Colonic mucosa (tissue), 4 donors: ENCODE results near the gene TWIST2. TPM values are rescaled to one million over a fixed set of nuclear protein-coding genes. Genes with fewer than 3 reads are reported as not detected.

Experiments
- DNase-seq: peaks from one replicate; pipeline ENCODE4 v3.0.0-alpha.2; 2020
- H3K27ac ChIP-seq: fragments of 200-600 bp; one replicate; pipeline ENCODE4 v1.8.0; 2021
- H3K27me3 ChIP-seq: fragments of 200-600 bp; one replicate; pipeline ENCODE4 v1.8.0; 2021
- H3K36me3 ChIP-seq: fragments of 200-600 bp; one replicate; pipeline ENCODE4 v1.8.0; 2021
- H3K4me1 ChIP-seq: fragments of 200-600 bp; one replicate; pipeline ENCODE4 v1.8.0; 2021; ENCODE audit warnings: mild to moderate bottlenecking
- H3K4me3 ChIP-seq: fragments of 200-600 bp; one replicate; pipeline ENCODE4 v1.8.0; 2021
- H3K9ac ChIP-seq, 2 donors: one replicate each; pipeline ENCODE4 v1.7.0; 2013; ENCODE audit warnings: control low read depth in 2 of 2, low read depth in 2 of 2, low read length in 2 of 2
- H3K9me3 ChIP-seq: fragments of 200-600 bp; one replicate; pipeline ENCODE4 v1.8.0; 2021
- CTCF ChIP-seq: fragments of 200-600 bp; IDR thresholded peaks from one replicate; pipeline ENCODE4 v1.8.0; 2022; ENCODE audit warnings: antibody characterized with exemption, mild to moderate bottlenecking
- intact Hi-C: fragments of 100-400 bp; cut with DNase I; formaldehyde crosslinking; loops from one replicate; pipeline ENCODE4 v1.14.1; 2022
- total RNA-seq, 2 donors: library from RNA; stranded (reverse); fragmentation: NEBNext Ultra II Directional in 1 of 2; extraction: Animal tissue kit (Norgen Biotek cat#: 25700) in 1 of 2; gene quantifications; one replicate each; pipeline ENCODE4 v1.2.1, GENCODE V29; 2021
- donor health status: healthy.
- donor health status: DM: no; HTN: no; CAD: no.
- donor health status: DM: no; HTN: no; CAD: no.

The TWIST2 gene
- total RNA-seq, 2 donors from 2014 or later, result 0.82 to 2.7 TPM

GRCh38 chr2:238838786-238839327 is 9.0 kb upstream of the TWIST2 start:
- Histone ChIP-seq H3K4me3 (no peak overlapping the region), H3K9ac (no peak overlapping the region), H3K4me1 (no peaks in the 10 kb centered on the region), H3K27me3 (no peaks in the 10 kb centered on the region), H3K27ac (no peak overlapping the region), H3K9me3 (no peaks in the 10 kb centered on the region), H3K36me3 (no peaks in the 10 kb centered on the region)
- DNase-seq, result no peak
- intact Hi-C loops, result no loop called here
- no peak for TF ChIP-seq CTCF

DNA sequence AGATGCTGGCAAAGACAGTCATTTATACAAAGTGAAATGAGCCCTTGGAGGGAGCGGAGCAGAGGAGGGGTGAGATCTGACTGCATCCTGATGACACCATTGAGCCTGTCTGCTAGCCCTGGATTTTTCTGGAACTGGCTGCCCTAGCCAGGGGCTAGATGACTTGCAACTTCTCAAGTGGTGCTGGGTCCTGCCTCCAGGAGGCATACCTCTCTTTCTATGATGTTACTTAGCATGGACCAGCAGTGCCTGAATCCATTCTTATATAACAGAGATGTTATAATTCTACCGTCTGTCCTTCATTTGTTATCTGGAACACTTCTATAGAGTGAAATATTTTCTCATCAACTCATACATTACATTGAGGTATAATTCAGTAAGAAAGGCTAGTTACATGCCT is 8.5 kb upstream of the TWIST2 start:
- no peaks in the 10 kb centered on the region for H3K9me3 ChIP-seq
- no peaks in the 10 kb centered on the region for H3K27me3 ChIP-seq
- no peak overlapping the region for H3K9ac ChIP-seq
- no peak for TF ChIP-seq CTCF
- H3K36me3 ChIP-seq, result no peaks in the 10 kb centered on the region
- H3K4me1 ChIP-seq, result no peaks in the 10 kb centered on the region
- intact Hi-C loops, result no loop called here
- no peak overlapping the region for H3K4me3 ChIP-seq
- DNase-seq, result no peak
- no peak overlapping the region for H3K27ac ChIP-seq

GRCh38 chr2:238841542-238842164 is 6.2 kb upstream of the TWIST2 start:
- Histone ChIP-seq H3K27me3 (peaks cover 4% of the 10 kb centered on the region), H3K9me3 (no peaks in the 10 kb centered on the region), H3K4me1 (no peaks in the 10 kb centered on the region), H3K36me3 (no peaks in the 10 kb centered on the region), H3K9ac (no peak overlapping the region), H3K27ac (no peak overlapping the region), H3K4me3 (no peak overlapping the region)
- intact Hi-C loops, result no loop called here
- no peak for DNase-seq
- TF ChIP-seq CTCF, result no peak

- DNase-seq, result no peak
- intact Hi-C loops, result no loop called here
- TF ChIP-seq CTCF, result no peak
Observed at GRCh38 chr2:238843476-238843875, 4.4 kb upstream of the TWIST2 start.

DNA sequence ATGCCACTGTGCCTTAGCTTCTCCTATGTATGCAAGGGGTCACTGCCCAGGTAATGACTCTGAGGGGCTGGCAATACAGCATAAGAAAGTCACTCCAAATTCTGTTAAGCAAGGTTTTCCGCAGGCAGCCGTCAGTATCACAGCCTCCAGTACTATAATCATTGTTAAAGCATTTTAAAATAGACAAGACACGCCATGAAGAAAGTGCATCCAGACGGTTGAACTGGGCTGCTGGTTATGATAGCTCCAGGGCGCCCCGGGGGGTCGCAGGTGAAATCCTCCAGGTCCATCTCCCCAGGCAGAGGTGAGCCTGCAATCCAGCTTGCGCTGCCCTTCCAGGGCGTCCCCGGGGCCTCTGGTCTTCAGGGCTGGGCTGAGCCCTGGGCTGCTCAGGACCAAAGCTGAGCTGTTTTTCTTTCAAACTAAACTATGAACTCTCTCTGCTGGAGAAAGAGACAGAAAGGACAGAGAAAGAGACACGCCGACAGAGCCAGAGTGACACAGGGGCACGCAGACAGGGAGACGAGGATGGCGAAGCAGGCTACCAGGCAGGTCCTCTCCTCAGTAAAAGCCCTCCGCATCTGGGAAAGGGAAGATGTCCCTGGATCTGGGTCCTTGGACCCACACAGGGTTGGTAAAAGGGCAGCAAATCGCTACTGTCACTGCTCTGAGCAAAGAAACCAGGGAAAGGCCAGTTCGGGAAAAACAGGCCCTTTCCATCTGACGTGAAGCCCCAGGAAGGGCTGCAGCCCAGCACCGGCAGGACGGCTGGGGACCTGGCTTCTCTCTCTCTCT is 2.1 kb upstream of the TWIST2 start:
- Histone ChIP-seq H3K27ac (no peak overlapping the region), H3K9me3 (no peaks in the 10 kb centered on the region), H3K36me3 (no peaks in the 10 kb centered on the region), H3K4me1 (no peaks in the 10 kb centered on the region), H3K4me3 (no peak overlapping the region), H3K27me3 (peaks cover 33% of the 10 kb centered on the region), H3K9ac (no peak overlapping the region)
- intact Hi-C loops, result no loop called here
- DNase-seq, result no peak
- TF ChIP-seq CTCF, result no peak

More at GRCh38 chr2:238843476-238843875, 4.4 kb upstream of the TWIST2 start:
- Histone ChIP-seq H3K9me3 (no peaks in the 10 kb centered on the region), H3K27ac (no peak overlapping the region), H3K4me3 (no peak overlapping the region), H3K36me3 (no peaks in the 10 kb centered on the region), H3K27me3 (peaks cover 19% of the 10 kb centered on the region), H3K4me1 (no peaks in the 10 kb centered on the region), H3K9ac (no peak overlapping the region)
